NCI-H524 (cell line): Measurements from ENCODE around the gene ITSN2.
A peak's percentile ranks its signal among the peaks of the same experiment; 100 is the strongest.

Source experiments
- DNase-seq, 2 experiments: peaks; one replicate each; lab custom pipeline; 2025; lab: John Stamatoyannopoulos, UW

Gene ITSN2

GRCh38 chr2:24269265-24269664 lies 91.1 kb downstream of the ITSN2 start:
- DNase-seq = no peak

- no peak for DNase-seq
Observed at GRCh38 chr2:24265212-24265611, 95.1 kb downstream of the ITSN2 start.

GRCh38 chr2:24262421-24262970 lies 97.8 kb downstream of the ITSN2 start:
- DNase-seq = no peak

GRCh38 chr2:24261441-24261840 lies 98.9 kb downstream of the ITSN2 start:
- no peak for DNase-seq

GRCh38 chr2:24259316-24259715 lies 101.0 kb downstream of the ITSN2 start:
- DNase-seq = no peak

- DNase-seq = no peak
Observed at GRCh38 chr2:24258718-24259117, 101.6 kb downstream of the ITSN2 start.

- no peak for DNase-seq
Observed at GRCh38 chr2:24253303-24253919, 106.9 kb downstream of the ITSN2 start.

GRCh38 chr2:24247592-24247991 lies 112.7 kb downstream of the ITSN2 start:
- no peak for DNase-seq

GRCh38 chr2:24247164-24247563 lies 113.2 kb downstream of the ITSN2 start:
- DNase-seq = no peak

- no peak for DNase-seq
Observed at GRCh38 chr2:24245986-24246776, 114.2 kb downstream of the ITSN2 start.

- DNase-seq = no peak
Observed at GRCh38 chr2:24241528-24241927, 118.8 kb downstream of the ITSN2 start.

- DNase-seq = no peak
Observed at GRCh38 chr2:24239553-24239952, 120.8 kb downstream of the ITSN2 start.

GRCh38 chr2:24238158-24238557 lies 122.2 kb downstream of the ITSN2 start:
- peak; percentile 93 to 99 for DNase-seq

GRCh38 chr2:24237313-24237712 lies 123.0 kb downstream of the ITSN2 start:
- peak in 1 of 2 experiments; percentile 6 for DNase-seq

- DNase-seq = no peak
Observed at GRCh38 chr2:24233321-24233720, 127.0 kb downstream of the ITSN2 start.

- DNase-seq = no peak
Observed at GRCh38 chr2:24231461-24231881, 128.9 kb downstream of the ITSN2 start.

- peak; percentile 3 to 56 for DNase-seq
Observed at GRCh38 chr2:24228470-24228869, 131.9 kb downstream of the ITSN2 start.

GRCh38 chr2:24225499-24226242 lies 134.7 kb downstream of the ITSN2 start:
- no peak for DNase-seq

- DNase-seq = no peak
Observed at GRCh38 chr2:24222946-24223345, 137.4 kb downstream of the ITSN2 start.

- DNase-seq = no peak
Observed at GRCh38 chr2:24221343-24222050, 138.8 kb downstream of the ITSN2 start.

- DNase-seq = no peak
Observed at GRCh38 chr2:24220554-24221291, 139.6 kb downstream of the ITSN2 start.
